ENCODE data around the gene TBC1D17.

The TBC1D17 gene

DNA sequence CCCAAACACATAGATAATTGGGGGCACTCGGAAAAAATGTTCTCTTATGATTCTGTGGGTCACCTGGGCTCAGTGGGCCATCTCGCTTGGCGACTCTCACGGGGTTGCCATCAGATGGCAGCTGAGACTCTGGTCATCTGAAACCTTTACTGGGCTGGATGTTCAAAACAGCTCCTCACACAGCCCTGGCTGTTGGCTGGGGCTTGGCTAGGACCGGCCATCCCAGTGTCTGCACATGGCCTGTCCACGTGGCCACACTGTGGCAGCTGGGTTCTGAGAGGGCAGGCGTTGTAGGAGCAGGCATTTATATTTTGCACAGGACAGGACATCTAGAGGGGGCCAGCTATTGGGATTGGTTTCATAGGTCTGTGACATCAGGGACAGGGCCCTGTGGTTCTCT, 43.9 kb upstream of the TBC1D17 start:
- H3K27me3 ChIP-seq (replicated peaks; ENCODE audit: insufficient read depth, low read length): no peaks in the 10 kb centered on the region
- no peak overlapping the region for H3K9ac ChIP-seq (ENCODE audit: low read length)
- H3K4me2 ChIP-seq (ENCODE audit: low read depth, low read length): no peak overlapping the region
- H3K36me3 ChIP-seq (replicated peaks; ENCODE audit: insufficient read depth, low read length): no peaks in the 10 kb centered on the region
- no peaks in the 10 kb centered on the region for H3K4me1 ChIP-seq (ENCODE audit: low read length)
- no peak overlapping the region for H3K4me3 ChIP-seq (ENCODE audit: low read length)
- no peak for DNase-seq
- no peaks in the 10 kb centered on the region for H3K9me3 ChIP-seq (replicated peaks; ENCODE audit: insufficient read depth, low read length)
- no peak overlapping the region for H3K27ac ChIP-seq (ENCODE audit: low read length)
- TF ChIP-seq CTCF (IDR thresholded peaks at IDR 0.05; ENCODE audit: low read length) (no peak), EZH2phosphoT487 (IDR thresholded peaks at IDR 0.05; ENCODE audit: low read length) (no peak), EZH2 (optimal IDR thresholded peaks at IDR 0.05; ENCODE audit: low read depth, low read length) (no peak)
- H3F3A ChIP-seq (ENCODE audit: insufficient read depth, low read length): no peaks in the 10 kb centered on the region
- H4K20me1 ChIP-seq (ENCODE audit: insufficient read depth, low read length): no peaks in the 10 kb centered on the region
- H2AFZ ChIP-seq (ENCODE audit: low read length): no peak overlapping the region
- no peaks in the 10 kb centered on the region for H3K79me2 ChIP-seq (ENCODE audit: low read length)
- no peaks in the 10 kb centered on the region for H3K9me2 ChIP-seq (replicated peaks; ENCODE audit: insufficient read depth, low read length)

DNA sequence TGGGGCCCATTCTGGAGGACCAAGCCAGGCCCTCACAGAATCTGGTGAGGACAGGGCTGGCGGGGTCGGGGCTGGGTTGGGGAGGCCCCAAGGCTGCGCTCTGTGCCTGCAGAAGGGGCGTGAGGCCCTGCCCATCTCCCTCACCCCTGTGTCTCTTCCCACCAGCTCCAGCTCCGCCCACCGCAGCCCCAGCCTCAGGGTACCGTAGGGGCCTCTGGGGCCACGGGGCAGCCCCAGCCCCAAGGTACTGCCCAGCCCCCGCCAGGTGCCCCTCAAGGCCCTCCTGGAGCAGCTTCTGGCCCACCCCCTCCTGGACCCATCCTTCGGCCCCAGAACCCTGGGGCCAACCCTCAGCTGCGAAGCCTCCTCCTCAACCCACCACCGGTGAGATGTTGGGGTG, 41.9 kb upstream of the TBC1D17 start:
- Histone ChIP-seq H3K9me2 (replicated peaks; ENCODE audit: insufficient read depth, low read length) (no peaks in the 10 kb centered on the region), H3K79me2 (ENCODE audit: low read length) (no peaks in the 10 kb centered on the region), H4K20me1 (ENCODE audit: insufficient read depth, low read length) (no peaks in the 10 kb centered on the region), H3K27me3 (replicated peaks; ENCODE audit: insufficient read depth, low read length) (no peaks in the 10 kb centered on the region), H3K9me3 (replicated peaks; ENCODE audit: insufficient read depth, low read length) (no peaks in the 10 kb centered on the region), H3K4me1 (ENCODE audit: low read length) (no peaks in the 10 kb centered on the region), H3K27ac (ENCODE audit: low read length) (no peak overlapping the region), H2AFZ (ENCODE audit: low read length) (no peak overlapping the region), H3F3A (ENCODE audit: insufficient read depth, low read length) (no peaks in the 10 kb centered on the region), H3K4me3 (ENCODE audit: low read length) (no peak overlapping the region), H3K4me2 (ENCODE audit: low read depth, low read length) (no peak overlapping the region), H3K36me3 (replicated peaks; ENCODE audit: insufficient read depth, low read length) (no peaks in the 10 kb centered on the region), H3K9ac (ENCODE audit: low read length) (no peak overlapping the region)
- no peak for DNase-seq
- no peak for TF ChIP-seq CTCF (IDR thresholded peaks at IDR 0.05; ENCODE audit: low read length)
- TF ChIP-seq EZH2phosphoT487 (IDR thresholded peaks at IDR 0.05; ENCODE audit: low read length): no peak
- TF ChIP-seq EZH2 (optimal IDR thresholded peaks at IDR 0.05; ENCODE audit: low read depth, low read length): no peak

- TF ChIP-seq EZH2 (optimal IDR thresholded peaks at IDR 0.05; ENCODE audit: low read depth, low read length): no peak
- TF ChIP-seq CTCF (IDR thresholded peaks at IDR 0.05; ENCODE audit: low read length): no peak
- no peaks in the 10 kb centered on the region for H3K36me3 ChIP-seq (replicated peaks; ENCODE audit: insufficient read depth, low read length)
- no peak overlapping the region for H3K9ac ChIP-seq (ENCODE audit: low read length)
These were observed 41.1 kb upstream of the TBC1D17 start for GRCh38 chr19:49836176-49837008.

More at GRCh38 chr19:49836176-49837008, 41.1 kb upstream of the TBC1D17 start:
- no peaks in the 10 kb centered on the region for H3K79me2 ChIP-seq (ENCODE audit: low read length)
- H3K4me1 ChIP-seq (ENCODE audit: low read length): no peaks in the 10 kb centered on the region
- no peaks in the 10 kb centered on the region for H4K20me1 ChIP-seq (ENCODE audit: insufficient read depth, low read length)
- H2AFZ ChIP-seq (ENCODE audit: low read length): no peak overlapping the region
- no peak overlapping the region for H3K27ac ChIP-seq (ENCODE audit: low read length)
- H3K27me3 ChIP-seq (replicated peaks; ENCODE audit: insufficient read depth, low read length): no peaks in the 10 kb centered on the region
- H3K9me3 ChIP-seq (replicated peaks; ENCODE audit: insufficient read depth, low read length): no peaks in the 10 kb centered on the region
- no peaks in the 10 kb centered on the region; the same call in 1 of the 2 replicates for H3F3A ChIP-seq (ENCODE audit: insufficient read depth, low read length)
- no peaks in the 10 kb centered on the region for H3K9me2 ChIP-seq (replicated peaks; ENCODE audit: insufficient read depth, low read length)
- no peak overlapping the region for H3K4me3 ChIP-seq (ENCODE audit: low read length)
- no peak for DNase-seq
- H3K4me2 ChIP-seq (ENCODE audit: low read depth, low read length): no peak overlapping the region

Measured in MM.1S (cell line).